Right forelimb (tissue), 1 donor: ENCODE data around the gene UBE2G2.
A peak's percentile ranks its signal among the peaks of the same experiment; 100 is the strongest.

Experiments used
- DNase-seq: peaks from one replicate; pipeline ENCODE4 v3.0.0-alpha.2; 2018

The UBE2G2 gene

GRCh38 chr21:44814498-44815023 is 12.9 kb upstream of the UBE2G2 start:
- no peak for DNase-seq

GRCh38 chr21:44813727-44814126 is 12.1 kb upstream of the UBE2G2 start:
- no peak for DNase-seq

- no peak for DNase-seq
Measured at GRCh38 chr21:44813149-44813548, 11.5 kb upstream of the UBE2G2 start.

GRCh38 chr21:44812640-44813039 is 11.0 kb upstream of the UBE2G2 start:
- no peak for DNase-seq

GRCh38 chr21:44810779-44811178 is 9.2 kb upstream of the UBE2G2 start:
- DNase-seq = no peak

- DNase-seq = no peak
Measured at GRCh38 chr21:44805859-44806258, 4.2 kb upstream of the UBE2G2 start.

- no peak for DNase-seq
Measured at GRCh38 chr21:44805226-44805625, 3.6 kb upstream of the UBE2G2 start.

- DNase-seq = no peak
Measured at GRCh38 chr21:44804762-44805161, 3.1 kb upstream of the UBE2G2 start.

- no peak for DNase-seq
Measured at GRCh38 chr21:44803651-44804050, 2.0 kb upstream of the UBE2G2 start.

GRCh38 chr21:44802396-44803153 is 955 bp upstream of the UBE2G2 start:
- DNase-seq = no peak

- no peak for DNase-seq
Measured at GRCh38 chr21:44800971-44801467, 601 bp downstream of the UBE2G2 start.

- DNase-seq = no peak
Measured at GRCh38 chr21:44800103-44800502, 1.5 kb downstream of the UBE2G2 start.

- no peak for DNase-seq
Measured at GRCh38 chr21:44799646-44800045, 2.0 kb downstream of the UBE2G2 start.

- DNase-seq = no peak
Measured at GRCh38 chr21:44797775-44798174, 3.8 kb downstream of the UBE2G2 start.

- no peak for DNase-seq
Measured at GRCh38 chr21:44795342-44795741, 6.3 kb downstream of the UBE2G2 start.

- no peak for DNase-seq
Measured at GRCh38 chr21:44793592-44794374, 7.8 kb downstream of the UBE2G2 start.

- peak; percentile 58 for DNase-seq
Measured at GRCh38 chr21:44792702-44793591, 8.7 kb downstream of the UBE2G2 start.

- DNase-seq = no peak
Measured at GRCh38 chr21:44791993-44792392, 9.6 kb downstream of the UBE2G2 start.

GRCh38 chr21:44791246-44791645 is 10.4 kb downstream of the UBE2G2 start:
- DNase-seq = no peak

GRCh38 chr21:44790368-44790767 is 11.3 kb downstream of the UBE2G2 start:
- no peak for DNase-seq

- no peak for DNase-seq
Measured at GRCh38 chr21:44789880-44790279, 11.7 kb downstream of the UBE2G2 start.

- DNase-seq = no peak
Measured at GRCh38 chr21:44785620-44786335, 15.8 kb downstream of the UBE2G2 start.
